HG02588 (cell line): ENCODE measurements around the gene GSE1.

Experiments
- ATAC-seq: cut with Tn5 transposase; IDR thresholded peaks from one replicate; pipeline ENCODE4 v1.9.1; 2021; ENCODE audit warnings: mild to moderate bottlenecking, moderate library complexity; ENCODE audit not compliant: unreplicated experiment

Gene GSE1

DNA sequence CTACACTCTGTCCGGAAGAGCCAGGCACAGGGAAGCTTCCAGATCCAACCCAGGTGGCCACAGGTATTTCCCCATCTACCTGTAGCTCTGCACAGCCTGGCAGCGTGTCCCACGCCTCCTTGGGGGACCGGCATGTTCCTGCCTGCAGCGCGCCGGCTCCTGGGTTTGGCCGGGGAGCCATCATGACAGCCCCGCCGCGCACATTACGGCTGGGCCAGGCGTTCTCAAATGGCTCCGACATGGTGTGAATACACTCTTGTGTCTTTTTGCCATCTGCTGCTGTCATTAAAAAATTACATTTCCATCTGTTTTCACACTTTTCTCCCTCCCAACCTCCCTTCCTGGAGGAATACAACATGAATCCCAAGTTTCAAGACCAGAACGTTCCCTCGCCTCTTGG lies 83.7 kb downstream of the GSE1 start:
- ATAC-seq: no peak

- no peak for ATAC-seq
Measured at GRCh38 chr16:85697431-85697830, 84.3 kb downstream of the GSE1 start.

- ATAC-seq: no peak
Measured at GRCh38 chr16:85698459-85698891, 85.4 kb downstream of the GSE1 start.

DNA sequence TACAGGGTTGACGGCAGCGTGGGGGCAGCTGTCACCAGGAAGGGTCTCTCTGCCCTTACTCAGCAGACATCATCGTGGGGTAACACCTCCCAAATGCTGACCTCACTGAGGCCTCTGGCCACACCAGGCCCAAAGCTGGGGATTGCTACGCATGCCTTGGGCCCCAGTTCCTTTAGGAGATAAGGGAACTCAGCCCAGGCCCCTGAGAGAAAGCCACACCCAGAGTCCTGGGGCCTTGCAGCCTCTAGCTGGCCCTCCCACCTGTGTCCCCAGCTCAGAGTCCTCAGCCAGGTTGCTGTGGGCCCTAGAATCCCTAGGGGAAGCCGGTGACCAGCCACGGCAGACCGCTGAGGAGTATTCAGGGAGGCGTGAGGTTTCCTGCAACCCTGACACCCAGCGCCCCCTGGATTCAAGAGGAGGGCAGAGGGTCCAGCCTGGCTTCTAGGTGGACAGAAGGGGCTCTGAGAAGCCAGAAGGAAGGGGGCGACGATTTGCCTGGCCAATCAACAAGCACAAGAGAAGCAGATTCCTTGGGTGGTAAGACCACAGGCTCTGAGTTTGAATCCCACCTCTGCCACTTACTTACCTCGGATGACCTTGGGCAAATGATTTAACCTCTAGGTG lies 85.9 kb downstream of the GSE1 start:
- ATAC-seq: no peak

DNA sequence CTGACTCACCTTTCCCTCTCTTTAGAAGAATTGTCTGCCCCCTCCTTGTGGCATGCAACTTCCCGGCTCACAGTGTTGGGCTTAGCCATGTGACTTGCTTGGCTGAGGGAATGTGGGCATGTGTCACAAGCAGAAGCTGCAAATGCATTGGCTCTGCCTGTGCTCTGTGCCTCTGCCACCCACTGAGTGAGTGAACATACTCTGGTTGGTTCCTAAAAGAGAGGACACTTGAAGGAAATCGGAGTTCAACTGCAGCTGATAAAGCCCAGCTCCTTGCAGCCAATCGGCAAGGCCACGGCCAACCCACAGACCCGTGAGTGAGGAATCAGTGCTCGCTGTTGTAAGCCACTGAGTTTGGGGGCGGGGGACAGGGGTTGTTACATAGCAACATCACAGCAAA lies 86.5 kb downstream of the GSE1 start:
- no peak for ATAC-seq

DNA sequence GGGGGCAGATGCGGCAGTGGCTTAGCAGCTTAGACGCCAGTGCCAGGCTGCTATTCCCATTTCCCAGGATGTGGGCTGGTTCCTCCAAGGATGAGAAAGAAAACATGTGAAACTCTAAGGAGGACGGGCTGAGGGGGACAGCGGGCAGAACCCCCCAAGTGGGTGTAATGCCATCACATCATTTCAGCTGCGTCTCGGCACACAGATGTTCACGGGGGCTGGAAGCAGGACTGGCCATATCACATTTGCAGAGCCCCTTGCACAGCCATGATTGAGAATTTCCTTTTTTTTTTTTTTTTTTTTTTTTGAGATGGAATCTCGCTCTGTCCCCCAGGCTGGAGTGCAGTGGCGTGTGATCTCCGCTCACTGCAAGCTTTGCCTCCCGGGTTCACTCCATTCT lies 90.9 kb downstream of the GSE1 start:
- ATAC-seq: no peak

- ATAC-seq: no peak
Measured at GRCh38 chr16:85704900-85705846, 92.1 kb downstream of the GSE1 start.

DNA sequence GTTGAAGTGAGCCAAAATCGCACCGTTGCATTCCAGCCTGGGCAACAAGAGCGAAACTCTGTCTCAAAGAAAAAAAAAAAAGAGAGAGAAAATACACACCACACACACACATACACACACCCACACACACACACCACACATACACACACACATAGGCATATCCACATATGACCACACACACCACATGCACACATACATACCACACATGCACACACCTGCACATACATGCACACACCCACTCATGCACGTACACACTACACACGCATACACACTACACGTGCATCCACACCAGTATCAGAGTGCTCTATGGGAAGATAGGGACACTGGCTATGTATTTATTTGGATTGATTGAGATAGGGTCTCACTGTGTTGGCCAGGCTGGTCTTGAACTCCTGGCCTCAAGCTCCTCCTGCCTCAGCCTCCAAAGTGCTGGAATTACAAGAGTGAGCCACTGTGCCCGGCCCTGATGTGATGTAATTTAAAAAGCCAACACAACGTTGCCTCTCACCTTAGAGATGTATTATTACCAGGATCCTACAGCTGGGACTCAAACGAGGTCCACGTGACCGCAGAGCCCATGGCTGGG lies 93.4 kb downstream of the GSE1 start:
- no peak for ATAC-seq

GRCh38 chr16:85707528-85708095 lies 94.5 kb downstream of the GSE1 start:
- ATAC-seq: no peak

- ATAC-seq: no peak
Measured at GRCh38 chr16:85708338-85708737, 95.2 kb downstream of the GSE1 start.

DNA sequence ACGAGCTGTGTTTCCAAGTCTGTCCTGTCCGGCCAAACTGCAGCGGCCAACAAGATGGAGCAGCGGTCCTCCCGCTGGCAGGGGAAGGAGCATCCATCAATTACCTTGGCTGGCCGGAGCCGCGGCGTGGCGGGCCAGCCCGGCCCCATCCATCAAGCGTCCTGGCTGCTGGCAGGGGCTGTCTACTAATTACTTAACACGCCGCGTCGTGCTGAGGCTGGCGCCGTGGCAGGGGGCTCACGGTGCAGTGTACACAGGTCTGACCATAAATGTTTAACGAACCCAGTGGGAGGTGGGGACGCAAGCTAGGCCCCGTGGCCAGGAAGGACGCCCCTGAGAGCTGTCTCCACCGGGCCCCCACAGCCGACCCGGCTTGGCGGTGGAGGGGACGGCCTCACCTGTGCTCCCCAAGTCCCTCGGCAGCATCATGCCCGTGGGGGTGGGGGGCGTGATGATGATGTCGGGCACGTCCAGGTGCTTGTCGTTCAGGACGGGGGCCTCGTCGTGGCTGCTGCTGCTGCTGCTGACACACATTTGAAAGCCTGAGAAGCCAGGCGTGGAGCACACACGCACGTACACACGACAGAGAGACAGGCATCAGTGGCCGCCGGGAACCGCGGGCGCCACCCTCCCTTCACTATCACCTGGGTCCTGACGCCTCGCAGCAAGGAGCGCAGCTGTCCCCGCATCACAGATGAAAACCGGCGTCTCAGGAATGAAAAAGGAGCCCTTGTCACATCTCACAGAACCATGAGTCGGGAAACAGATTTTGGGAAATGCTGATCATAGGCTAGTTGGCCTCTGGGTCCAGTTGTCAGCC lies 96.9 kb downstream of the GSE1 start:
- no peak for ATAC-seq

GRCh38 chr16:85710732-85711131 lies 97.6 kb downstream of the GSE1 start:
- no peak for ATAC-seq

- no peak for ATAC-seq
Measured at GRCh38 chr16:85711982-85712587, 99.0 kb downstream of the GSE1 start.

DNA sequence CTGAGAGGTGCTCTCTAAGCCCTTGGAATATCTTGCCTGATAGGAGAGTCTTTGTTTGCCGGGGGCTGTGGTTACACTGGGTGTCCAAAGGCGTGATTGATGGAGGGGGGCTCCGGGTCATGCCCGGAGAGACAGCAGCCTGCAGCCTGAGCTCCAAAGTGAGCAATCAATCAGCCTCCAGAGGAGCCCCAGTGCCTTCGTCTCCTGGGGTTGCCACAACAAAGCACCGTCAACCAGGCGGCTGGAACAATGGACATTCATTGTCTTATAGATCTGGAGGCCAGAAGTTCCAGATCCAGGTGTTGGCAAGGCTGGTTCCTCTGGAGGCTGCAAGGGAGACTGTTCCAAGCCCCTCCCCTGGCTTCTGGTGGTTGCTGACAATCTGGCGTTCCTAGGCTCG lies 99.7 kb downstream of the GSE1 start:
- no peak for ATAC-seq

- ATAC-seq: no peak
Measured at GRCh38 chr16:85715169-85716021, 102.3 kb downstream of the GSE1 start.

- no peak for ATAC-seq
Measured at GRCh38 chr16:85716022-85716679, 103.0 kb downstream of the GSE1 start.

DNA sequence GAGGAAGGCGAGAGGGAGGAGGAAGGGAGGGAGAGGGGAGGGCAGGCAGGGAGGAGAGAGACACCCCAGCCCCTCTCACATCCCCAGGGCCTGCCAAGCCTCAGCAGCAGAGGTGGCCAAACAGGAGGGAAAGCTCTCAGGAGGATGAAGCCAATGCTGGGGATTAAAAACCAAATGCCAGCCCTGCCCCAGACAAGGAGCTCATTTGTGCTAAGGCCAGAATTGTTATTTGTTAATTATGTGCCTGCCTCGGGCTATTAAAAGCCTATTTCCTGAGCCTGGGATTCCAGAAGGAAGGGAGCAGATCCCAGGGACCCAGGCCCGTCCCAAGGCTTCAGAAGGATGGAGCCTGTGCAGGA lies 103.5 kb downstream of the GSE1 start:
- ATAC-seq: no peak

DNA sequence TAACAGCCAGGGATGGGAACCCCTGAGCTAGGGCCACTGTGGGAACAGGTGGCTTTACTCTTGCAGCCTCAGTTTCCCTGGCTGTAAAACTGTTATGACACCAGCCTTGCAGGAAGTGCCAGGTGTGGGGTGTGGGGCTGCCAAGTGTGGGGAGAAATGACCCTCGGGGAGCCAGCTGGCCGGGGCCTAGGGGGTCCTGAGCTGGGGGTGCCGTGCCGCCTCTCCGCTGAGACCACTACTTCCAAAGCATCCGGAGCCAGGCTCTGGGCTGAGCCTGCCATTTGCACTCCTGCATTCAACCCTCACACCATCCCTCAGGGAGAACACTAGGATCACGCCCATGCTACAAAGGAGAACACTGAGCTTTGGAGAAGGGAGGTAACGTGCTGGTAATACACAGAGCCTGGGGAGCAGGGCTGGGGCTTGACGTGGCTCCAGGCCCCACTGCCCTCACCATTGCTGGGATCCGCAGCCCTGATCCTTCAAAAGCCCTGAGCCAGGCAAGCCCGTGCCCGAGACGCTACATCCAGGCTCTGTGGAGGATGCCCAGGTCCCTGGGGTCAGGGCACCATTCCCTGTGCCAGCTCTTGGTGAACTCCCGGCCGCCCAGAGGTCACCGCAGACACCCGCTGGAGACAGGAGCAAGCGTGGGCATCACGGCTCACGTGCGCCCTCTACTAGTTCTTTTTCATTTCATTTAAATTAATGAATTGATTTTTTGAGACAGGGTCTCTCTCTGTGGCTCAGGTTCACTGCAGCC lies 104.5 kb downstream of the GSE1 start:
- ATAC-seq: no peak
